ENCODE data around the gene MFSD1.

The MFSD1 gene

DNA sequence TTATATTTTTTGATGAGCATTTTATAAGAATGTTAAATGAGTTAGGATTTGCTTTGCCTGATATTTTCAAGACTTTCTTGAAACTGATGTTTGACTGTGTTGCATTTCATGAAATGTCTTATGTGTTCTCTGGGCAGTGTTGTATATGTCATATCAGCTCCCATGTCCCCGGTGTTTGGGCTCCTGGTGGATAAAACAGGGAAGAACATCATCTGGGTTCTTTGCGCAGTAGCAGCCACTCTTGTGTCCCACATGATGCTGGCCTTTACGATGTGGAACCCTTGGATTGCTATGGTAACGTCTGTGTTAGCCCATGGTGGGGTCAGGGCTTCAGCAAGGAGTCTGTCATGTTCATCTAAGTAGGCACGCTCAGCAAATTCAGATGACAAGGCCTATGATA is 20.0 kb downstream of the MFSD1 start:
- no peak for DNase-seq

DNA sequence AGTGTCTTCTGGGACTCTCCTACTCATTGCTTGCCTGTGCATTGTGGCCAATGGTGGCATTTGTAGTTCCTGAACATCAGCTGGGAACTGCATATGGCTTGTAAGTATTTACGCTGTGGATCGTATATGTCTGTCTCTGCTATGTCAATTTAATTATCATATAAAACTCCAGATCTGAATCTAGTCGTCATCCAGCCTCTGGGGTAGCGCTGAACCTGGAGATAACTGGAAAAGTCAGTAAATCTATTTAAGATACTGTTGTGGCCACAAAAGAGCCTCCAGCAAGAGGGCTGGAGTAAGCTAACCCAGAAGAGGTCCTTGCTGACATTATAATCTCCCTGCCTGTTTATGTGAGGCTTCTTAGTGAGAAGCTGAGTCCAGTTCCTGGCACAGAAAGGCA is 21.6 kb downstream of the MFSD1 start:
- no peak for DNase-seq

DNA sequence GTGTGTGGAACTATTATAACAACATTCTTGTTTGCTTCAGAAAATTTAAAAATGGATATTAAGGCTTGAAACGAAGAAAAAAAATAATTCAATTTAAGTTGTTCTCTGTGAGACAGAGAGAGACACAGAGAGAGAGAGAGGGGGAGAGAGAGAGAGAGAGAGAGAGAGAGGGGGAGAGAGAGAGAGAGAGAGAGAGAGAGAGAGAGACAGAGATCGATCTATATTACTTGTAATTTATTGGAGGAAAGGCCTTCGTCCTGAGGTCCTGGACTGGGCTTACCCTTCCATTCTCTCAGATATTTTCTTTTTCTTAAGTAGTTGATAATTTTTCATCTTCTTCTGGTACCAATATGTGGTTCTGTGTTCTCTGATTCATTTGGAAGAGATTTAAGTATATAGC is 25.9 kb downstream of the MFSD1 start:
- DNase-seq: no peak

DNA sequence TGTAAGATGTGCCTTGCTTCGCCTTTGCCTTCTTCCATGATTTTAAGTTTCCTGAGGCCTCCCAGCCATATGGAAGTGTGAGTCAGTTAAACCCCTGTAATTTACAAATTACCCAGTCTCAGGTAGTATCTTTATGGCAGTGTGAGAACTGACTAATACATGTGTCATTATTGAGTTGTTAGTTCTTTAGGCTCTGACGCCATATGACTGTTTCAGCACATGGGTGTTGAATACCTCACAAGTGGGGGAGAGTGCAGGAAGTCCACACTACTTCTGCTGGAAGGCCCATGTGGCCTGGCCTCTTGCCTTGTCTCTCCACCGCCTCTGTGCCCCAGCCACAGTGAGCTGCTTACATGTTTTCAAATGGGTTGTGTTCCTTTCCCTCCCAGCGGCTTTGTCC is 28.5 kb downstream of the MFSD1 start:
- DNase-seq: no peak

DNA sequence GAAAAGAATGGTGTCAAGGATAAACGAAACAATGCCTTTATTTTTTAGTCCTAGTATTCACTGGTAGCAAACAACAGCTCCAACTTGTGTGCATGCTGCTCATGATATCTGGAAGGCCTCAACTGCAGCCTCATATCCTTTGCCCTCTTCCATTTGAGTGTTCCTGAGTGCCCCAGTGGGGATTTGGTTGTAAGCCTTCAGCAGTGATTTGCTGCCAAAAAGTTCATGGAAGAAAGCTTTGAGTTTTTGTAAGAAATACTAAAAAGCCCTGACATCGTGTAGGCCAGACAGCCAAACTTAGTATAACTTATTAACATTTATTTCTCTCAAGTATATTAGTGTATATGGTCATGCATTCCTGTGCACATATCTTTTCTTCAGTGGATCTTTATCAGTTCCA is 30.0 kb downstream of the MFSD1 start:
- no peak for DNase-seq

DNA sequence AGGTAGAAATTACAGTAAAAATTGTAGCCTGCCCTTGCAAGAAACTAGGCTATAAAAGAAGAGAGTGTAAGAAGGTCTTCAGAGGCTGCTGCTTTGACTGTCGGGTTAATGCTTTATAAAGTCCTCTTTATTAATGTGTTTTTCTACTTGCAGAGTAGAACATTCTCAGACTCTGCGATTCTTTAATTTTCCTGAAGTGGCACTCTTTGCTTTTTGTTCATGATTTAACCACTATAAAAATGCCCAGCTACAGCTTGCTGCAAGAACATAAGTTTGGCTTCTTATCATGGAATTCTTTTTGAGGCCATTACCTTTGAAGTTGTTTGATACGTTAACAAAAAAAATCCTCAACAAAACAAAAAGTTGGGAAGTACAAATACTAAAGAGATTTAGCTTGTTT is 33.8 kb downstream of the MFSD1 start:
- DNase-seq: no peak

DNA sequence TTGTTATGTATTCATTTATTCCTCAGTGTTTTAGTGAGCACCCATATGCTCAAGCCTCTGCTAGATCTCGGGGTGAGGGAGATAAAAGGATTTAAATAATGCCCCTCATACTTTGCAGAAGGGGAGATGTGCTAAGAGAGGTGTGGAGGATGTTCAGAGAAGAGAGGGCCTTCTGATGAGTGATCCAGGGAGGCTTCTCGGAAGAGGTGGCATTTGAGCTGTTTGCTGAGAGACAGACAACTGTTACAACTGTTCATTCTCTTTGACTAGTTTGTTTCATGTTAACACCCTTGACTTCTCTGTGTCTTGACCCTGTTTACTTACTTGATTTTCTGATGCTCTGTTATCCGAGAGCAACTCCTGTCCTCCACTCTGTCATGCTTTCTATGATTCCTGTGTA is 34.5 kb downstream of the MFSD1 start:
- DNase-seq: no peak

DNA sequence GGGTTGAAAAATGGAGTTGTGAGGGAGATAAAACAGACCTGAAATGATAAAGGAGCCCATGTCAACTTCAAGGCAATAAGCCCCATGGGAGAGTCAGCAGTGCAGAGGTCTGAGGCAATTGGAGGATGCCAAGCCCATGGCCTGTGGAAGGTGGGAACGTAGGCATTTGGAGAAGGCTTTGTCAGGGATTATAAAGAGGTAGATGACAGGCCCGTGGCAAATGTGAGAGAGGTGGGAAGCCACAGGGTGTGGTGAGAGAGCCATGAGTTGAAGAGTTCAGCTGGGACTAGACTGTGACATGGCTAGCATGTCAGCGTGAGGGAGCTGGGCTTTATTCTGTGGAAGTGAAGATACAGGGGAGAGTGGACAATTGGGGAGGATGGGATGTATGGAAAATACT is 35.4 kb downstream of the MFSD1 start:
- DNase-seq: no peak

DNA sequence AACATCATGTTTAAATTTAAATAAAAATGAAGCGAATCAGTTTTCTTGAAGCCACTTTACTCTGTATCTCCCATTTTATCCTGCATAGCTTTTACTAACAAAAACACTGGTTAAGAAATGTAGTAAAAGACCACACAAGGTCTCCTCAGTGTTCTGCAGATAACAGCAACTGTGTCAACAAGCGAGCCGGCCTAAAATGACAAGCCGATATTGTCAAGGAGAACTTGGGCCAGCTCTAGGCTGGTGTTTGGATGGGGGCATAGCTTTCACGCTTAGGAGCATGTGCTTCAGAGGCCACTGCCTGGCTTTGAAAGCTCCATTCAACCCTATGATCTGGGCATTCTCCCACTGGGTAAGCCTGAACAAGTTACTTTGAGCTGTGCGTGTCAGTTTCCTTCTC is 38.1 kb downstream of the MFSD1 start:
- DNase-seq: no peak

DNA sequence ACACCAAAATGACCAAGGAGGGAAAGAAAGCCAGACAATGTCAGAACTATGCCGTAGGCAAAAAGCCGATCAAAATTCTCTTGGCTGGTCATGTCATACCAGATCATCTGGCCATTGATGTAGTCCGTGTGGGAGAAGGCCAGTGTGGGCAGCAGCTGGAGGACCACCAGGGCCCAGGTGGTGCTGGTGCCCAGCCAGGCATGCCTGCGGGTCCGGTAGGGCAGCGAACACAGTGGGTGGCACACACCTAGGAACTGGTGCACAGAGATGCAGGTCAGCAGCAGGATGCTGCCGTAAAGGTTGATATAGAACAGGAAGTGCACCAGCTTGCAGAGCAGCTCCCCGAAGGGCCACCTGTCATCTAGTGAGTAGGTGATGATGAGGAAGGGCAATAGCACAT is 39.5 kb downstream of the MFSD1 start:
- DNase-seq: no peak

DNA sequence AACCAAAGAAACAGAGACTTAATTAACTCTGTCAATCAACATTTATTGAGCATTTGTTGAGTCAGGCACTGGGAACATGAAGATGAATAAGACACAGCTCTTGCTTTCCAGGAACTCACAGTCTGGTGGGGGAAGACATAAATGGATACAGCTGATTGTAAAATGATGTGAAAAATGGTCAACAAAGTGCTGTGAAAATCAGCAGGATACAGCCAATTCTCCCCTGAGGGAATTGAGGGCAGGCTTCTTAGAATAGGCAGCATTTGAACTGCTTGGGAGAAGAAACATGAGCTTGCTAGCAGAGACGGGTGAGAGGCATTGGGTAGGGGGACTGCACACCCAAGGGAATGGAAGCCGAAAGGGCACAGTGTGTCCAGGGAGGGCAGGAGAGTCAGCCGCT is 41.1 kb downstream of the MFSD1 start:
- DNase-seq: no peak

DNA sequence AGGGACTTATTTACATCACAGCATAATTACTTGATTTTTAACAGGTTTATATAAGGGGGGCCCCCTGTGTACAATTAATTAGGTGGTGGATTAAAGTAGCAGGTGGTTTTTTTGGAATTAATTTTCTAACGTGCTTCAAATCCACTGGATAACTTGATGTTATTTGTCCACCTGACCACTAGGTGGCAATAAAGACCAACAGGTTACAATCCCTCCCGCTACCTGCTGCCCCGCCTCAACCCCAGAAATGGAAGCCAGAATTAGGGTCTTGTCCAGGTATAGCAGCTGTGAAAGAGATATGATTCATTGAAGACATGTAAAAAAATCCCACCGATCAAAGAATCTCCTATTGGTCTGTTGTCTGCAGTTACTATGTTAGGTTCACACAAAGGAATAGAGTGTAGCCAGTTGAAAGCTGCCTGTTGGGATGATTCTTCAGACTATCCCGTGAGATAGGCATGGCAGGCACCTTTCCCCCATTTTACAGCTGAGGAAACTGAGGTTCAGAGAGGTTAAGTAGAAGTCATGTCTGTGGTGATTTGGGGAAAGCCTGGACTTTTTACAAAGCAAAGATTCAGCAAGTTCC is 44.0 kb downstream of the MFSD1 start:
- DNase-seq: peak; percentile 83

DNA sequence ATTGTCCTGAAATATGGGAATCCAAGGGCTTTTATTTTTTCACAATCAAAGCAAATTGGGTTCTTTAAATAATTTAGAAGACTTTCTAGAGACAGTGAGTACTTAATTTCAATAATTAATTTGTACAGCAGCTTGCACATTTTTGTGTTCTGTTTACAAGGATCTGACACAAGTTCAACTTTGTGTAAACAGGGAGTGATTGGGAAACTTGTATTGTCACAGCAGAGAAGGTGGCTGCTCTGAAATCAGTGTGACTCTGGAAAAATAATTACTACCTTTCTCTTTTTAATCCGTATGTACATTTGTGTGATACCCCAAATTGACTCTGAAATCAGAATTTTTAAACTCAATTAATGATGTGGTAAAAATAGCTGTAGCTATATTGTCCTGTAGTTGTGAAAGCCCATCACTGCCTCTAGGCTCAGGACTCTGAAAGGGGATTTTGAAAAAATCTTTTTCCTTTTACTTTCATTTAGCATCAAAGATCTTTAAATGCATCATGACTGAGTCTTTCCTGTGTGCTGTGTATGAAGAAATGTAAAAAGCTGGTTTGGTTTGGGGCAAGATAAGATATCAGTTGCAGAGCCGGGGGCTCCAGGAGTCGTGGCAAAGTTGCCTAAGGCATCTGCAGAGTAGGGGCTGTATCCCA is 45.1 kb downstream of the MFSD1 start:
- no peak for DNase-seq

DNA sequence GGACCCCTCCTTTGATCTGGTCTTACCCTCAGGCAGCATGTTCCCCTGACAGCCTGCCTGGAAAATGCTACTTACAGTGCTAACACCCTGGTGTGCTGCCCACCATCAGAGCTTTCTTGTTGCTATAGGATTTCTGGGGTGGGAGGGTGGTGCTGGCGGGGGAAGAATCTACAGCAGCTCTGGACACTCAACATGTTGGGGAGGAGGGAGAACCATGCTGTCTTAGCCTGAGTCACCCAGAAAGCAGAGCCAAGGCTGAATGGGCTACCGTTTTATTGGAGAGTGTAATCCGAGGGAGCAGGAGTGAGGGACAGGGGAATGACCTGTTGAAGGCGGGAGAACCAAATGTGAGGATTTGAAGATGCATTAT is 45.6 kb downstream of the MFSD1 start:
- no peak for DNase-seq

DNA sequence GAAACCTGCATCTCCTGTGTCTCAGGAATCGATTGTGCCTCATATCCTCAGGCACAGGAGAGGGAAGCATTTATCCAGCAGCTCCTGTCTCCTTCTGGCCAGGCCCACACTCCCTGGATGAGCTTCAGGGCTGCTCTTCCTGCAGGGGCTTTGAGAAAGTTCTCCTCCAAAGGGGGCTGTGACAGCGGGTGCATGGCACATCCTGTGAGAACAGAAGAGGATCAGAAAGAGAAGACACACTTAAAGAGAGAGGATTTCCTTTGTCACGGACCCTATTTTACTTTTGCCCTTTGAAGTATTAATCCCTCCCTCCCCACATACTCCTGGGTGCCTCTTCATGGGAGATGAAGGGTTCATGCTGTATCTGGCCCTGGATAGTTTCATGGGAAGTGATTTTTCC is 46.0 kb downstream of the MFSD1 start:
- DNase-seq: no peak

DNA sequence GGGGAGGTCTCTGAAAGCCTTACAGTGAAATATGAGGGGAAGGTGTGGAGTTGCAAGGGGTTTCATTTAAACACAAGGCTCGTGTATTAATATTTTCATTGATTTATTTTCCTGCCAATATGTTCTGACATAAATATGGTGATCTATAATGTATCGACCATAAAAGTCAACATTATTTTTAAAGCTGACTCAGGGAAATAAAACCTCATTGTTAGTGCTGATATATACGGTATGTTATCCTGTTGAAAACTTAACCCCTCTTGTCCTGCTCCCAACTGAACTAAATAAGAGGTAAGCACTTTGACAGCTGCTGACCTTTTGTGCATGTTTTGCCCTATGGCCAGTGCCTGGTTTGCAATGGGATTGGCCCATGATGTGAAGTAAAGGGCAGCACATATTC is 47.9 kb downstream of the MFSD1 start:
- no peak for DNase-seq

DNA sequence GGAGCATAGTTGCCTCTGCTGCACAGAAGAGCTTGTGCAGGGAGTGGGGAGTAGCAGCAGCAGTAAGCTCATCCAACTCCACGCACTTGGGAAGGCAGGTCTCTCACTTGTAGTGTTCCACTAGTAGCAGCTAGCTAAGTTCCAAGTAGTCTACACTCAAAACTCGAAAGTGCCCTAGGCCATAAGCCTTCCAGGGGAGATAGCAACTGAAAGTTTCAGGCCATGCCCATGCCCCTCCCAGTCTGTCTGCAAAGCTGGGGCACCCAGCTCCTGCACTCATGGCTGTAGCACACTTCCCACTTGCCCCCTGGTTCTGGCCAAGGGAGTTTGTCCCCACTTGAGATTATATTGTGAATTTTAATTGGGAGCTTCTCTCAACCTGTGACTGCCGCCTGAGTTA is 57.5 kb downstream of the MFSD1 start:
- DNase-seq: no peak

DNA sequence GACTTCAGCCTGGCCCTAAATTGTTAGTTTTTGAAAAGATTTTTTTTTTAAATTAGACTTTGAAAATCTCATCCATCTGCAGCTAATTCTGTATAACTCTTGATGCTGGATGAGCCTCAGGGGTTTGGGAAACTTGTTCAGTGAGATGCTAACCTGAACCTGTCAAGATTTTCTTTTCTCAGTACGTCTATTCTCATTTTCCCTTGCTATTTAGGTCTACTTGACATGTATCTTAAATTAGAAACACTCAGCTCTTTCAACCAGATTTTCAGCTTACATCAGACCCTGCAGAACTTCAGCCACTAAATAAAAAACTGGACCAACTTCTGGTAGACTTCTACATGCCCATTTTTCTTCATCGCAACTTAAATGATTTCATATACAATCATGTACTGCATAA is 61.4 kb downstream of the MFSD1 start:
- no peak for DNase-seq

DNA sequence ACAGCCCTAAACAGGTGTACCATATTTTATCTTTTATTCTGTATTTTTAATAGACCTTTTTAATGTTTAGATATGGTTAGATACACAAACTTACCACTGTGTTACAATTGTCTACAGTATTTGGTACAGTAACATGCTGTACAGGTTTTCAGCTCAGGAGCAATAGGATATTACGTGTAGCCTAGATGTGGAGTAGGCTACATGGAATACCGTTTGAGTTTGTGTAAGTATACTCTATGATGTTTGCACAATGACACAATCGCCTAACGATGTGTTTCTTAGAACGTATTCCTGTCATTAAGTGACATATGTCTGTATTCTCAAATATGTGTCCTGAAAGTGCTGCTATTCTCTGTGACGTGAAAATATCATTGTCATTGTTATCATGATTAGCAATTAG is 62.6 kb downstream of the MFSD1 start:
- no peak for DNase-seq

DNA sequence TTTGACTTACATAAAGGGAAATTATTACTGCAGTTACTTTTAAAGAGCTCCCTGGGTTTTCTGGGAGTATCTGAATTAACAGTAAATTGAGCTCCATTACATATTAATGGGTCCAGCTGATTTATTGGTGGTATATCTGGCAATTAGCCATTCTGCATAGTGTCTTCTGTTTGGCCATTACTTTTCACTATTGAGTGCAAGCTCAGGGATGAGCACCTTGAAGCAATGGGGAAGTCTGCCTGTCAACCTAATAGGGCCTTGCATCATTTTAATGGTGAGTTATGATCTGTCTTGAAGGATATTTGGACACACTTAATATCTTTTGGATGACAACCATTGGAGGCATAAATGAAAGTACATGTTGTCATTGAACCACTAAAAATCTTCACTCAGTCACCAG is 73.8 kb downstream of the MFSD1 start:
- DNase-seq: no peak
